ENCODE results near the gene BIN1.
A peak's percentile ranks its signal among the peaks of the same experiment; 100 is the strongest.

BIN1 gene

GRCh38 chr2:127093648-127094210 lies 13.2 kb downstream of the BIN1 start:
- FAIRE-seq: peak; percentile 76
- no peak for DNase-seq (ENCODE audit: insufficient read length, low spot score)
- TF ChIP-seq TAF1 (IDR thresholded peaks at IDR 0.05; ENCODE audit: low read depth, low read length) (no peak), POLR2A (IDR thresholded peaks at IDR 0.05; ENCODE audit: low read depth, low read length) (no peak), SPI1 (IDR thresholded peaks at IDR 0.05; ENCODE audit: low read depth, low read length) (no peak), PAX5 (IDR thresholded peaks at IDR 0.05; ENCODE audit: insufficient read depth, low read length, severe bottlenecking) (no peak), POLR2AphosphoS5 (IDR thresholded peaks at IDR 0.05; ENCODE audit: low read depth, low read length) (no peak), POU2F2 (IDR thresholded peaks at IDR 0.05; ENCODE audit: low read depth, low read length) (no peak)

GRCh38 chr2:127092901-127093516 lies 13.9 kb downstream of the BIN1 start:
- TF ChIP-seq TAF1 (IDR thresholded peaks at IDR 0.05; ENCODE audit: low read depth, low read length): no peak
- TF ChIP-seq POLR2AphosphoS5 (IDR thresholded peaks at IDR 0.05; ENCODE audit: low read depth, low read length): no peak
- FAIRE-seq (no peak), DNase-seq (ENCODE audit: insufficient read length, low spot score) (no peak)

GRCh38 chr2:127092306-127092705 lies 14.6 kb downstream of the BIN1 start:
- TF ChIP-seq POU2F2 (IDR thresholded peaks at IDR 0.05; ENCODE audit: low read depth, low read length) (no peak), SPI1 (IDR thresholded peaks at IDR 0.05; ENCODE audit: low read depth, low read length) (no peak), POLR2AphosphoS5 (IDR thresholded peaks at IDR 0.05; ENCODE audit: low read depth, low read length) (no peak), POLR2A (IDR thresholded peaks at IDR 0.05; ENCODE audit: low read depth, low read length) (no peak), TAF1 (IDR thresholded peaks at IDR 0.05; ENCODE audit: low read depth, low read length) (no peak), PAX5 (IDR thresholded peaks at IDR 0.05; ENCODE audit: insufficient read depth, low read length, severe bottlenecking) (no peak)
- FAIRE-seq: no peak
- DNase-seq (ENCODE audit: insufficient read length, low spot score): no peak

GRCh38 chr2:127091886-127092285 lies 15.1 kb downstream of the BIN1 start:
- FAIRE-seq (no peak), DNase-seq (ENCODE audit: insufficient read length, low spot score) (no peak)
- no peak for TF ChIP-seq PAX5 (IDR thresholded peaks at IDR 0.05; ENCODE audit: insufficient read depth, low read length, severe bottlenecking)

GRCh38 chr2:127091148-127091547 lies 15.8 kb downstream of the BIN1 start:
- DNase-seq (ENCODE audit: insufficient read length, low spot score) (no peak), FAIRE-seq (no peak)
- TF ChIP-seq PAX5 (IDR thresholded peaks at IDR 0.05; ENCODE audit: insufficient read depth, low read length, severe bottlenecking) (no peak), POU2F2 (IDR thresholded peaks at IDR 0.05; ENCODE audit: low read depth, low read length) (no peak), POLR2A (IDR thresholded peaks at IDR 0.05; ENCODE audit: low read depth, low read length) (no peak), POLR2AphosphoS5 (IDR thresholded peaks at IDR 0.05; ENCODE audit: low read depth, low read length) (no peak), SPI1 (IDR thresholded peaks at IDR 0.05; ENCODE audit: low read depth, low read length) (no peak), TAF1 (IDR thresholded peaks at IDR 0.05; ENCODE audit: low read depth, low read length) (no peak)

GRCh38 chr2:127090281-127091120 lies 16.5 kb downstream of the BIN1 start:
- DNase-seq (ENCODE audit: insufficient read length, low spot score) (no peak), FAIRE-seq (no peak)
- no peak for TF ChIP-seq TAF1 (IDR thresholded peaks at IDR 0.05; ENCODE audit: low read depth, low read length)
- TF ChIP-seq POLR2AphosphoS5 (IDR thresholded peaks at IDR 0.05; ENCODE audit: low read depth, low read length): no peak

GRCh38 chr2:127089478-127090235 lies 17.3 kb downstream of the BIN1 start:
- FAIRE-seq: no peak
- TF ChIP-seq POU2F2 (IDR thresholded peaks at IDR 0.05; ENCODE audit: low read depth, low read length): no peak
- no peak for TF ChIP-seq TAF1 (IDR thresholded peaks at IDR 0.05; ENCODE audit: low read depth, low read length)
- no peak for TF ChIP-seq PAX5 (IDR thresholded peaks at IDR 0.05; ENCODE audit: insufficient read depth, low read length, severe bottlenecking)
- TF ChIP-seq SPI1 (IDR thresholded peaks at IDR 0.05; ENCODE audit: low read depth, low read length): no peak
- TF ChIP-seq POLR2AphosphoS5 (IDR thresholded peaks at IDR 0.05; ENCODE audit: low read depth, low read length): no peak
- no peak for TF ChIP-seq POLR2A (IDR thresholded peaks at IDR 0.05; ENCODE audit: low read depth, low read length)
- no peak for DNase-seq (ENCODE audit: insufficient read length, low spot score)

GRCh38 chr2:127088706-127089105 lies 18.2 kb downstream of the BIN1 start:
- FAIRE-seq: no peak
- DNase-seq (ENCODE audit: insufficient read length, low spot score): no peak
- no peak for TF ChIP-seq POLR2AphosphoS5 (IDR thresholded peaks at IDR 0.05; ENCODE audit: low read depth, low read length)
- no peak for TF ChIP-seq PAX5 (IDR thresholded peaks at IDR 0.05; ENCODE audit: insufficient read depth, low read length, severe bottlenecking)
- TF ChIP-seq TAF1 (IDR thresholded peaks at IDR 0.05; ENCODE audit: low read depth, low read length): no peak
- no peak for TF ChIP-seq POU2F2 (IDR thresholded peaks at IDR 0.05; ENCODE audit: low read depth, low read length)
- TF ChIP-seq POLR2A (IDR thresholded peaks at IDR 0.05; ENCODE audit: low read depth, low read length): no peak
- no peak for TF ChIP-seq SPI1 (IDR thresholded peaks at IDR 0.05; ENCODE audit: low read depth, low read length)

GRCh38 chr2:127087791-127088495 lies 19.0 kb downstream of the BIN1 start:
- DNase-seq (ENCODE audit: insufficient read length, low spot score) (no peak), FAIRE-seq (peak; percentile 23)
- TF ChIP-seq TAF1 (IDR thresholded peaks at IDR 0.05; ENCODE audit: low read depth, low read length): no peak
- no peak for TF ChIP-seq POLR2A (IDR thresholded peaks at IDR 0.05; ENCODE audit: low read depth, low read length)
- TF ChIP-seq SPI1 (IDR thresholded peaks at IDR 0.05; ENCODE audit: low read depth, low read length): no peak
- no peak for TF ChIP-seq POLR2AphosphoS5 (IDR thresholded peaks at IDR 0.05; ENCODE audit: low read depth, low read length)
- no peak for TF ChIP-seq POU2F2 (IDR thresholded peaks at IDR 0.05; ENCODE audit: low read depth, low read length)
- TF ChIP-seq PAX5 (IDR thresholded peaks at IDR 0.05; ENCODE audit: insufficient read depth, low read length, severe bottlenecking): no peak

All from GM12891 (cell line).